Esophagus (tissue), 2 donors: ENCODE measurements around the gene TSSC4. TPM values are rescaled to one million over a fixed set of nuclear protein-coding genes. Genes with fewer than 3 reads are reported as not detected.

ENCODE experiments used
- H3K27ac ChIP-seq, 2 donors: one replicate each; pipeline ENCODE4 v1.5.1; 2013; ENCODE audit warnings: low read depth in 2 of 2, mild to moderate bottlenecking in 2 of 2, inconsistent platforms in 1 of 2, low read length in 1 of 2, moderate library complexity in 1 of 2
- H3K27me3 ChIP-seq, 2 donors: one replicate each; pipeline ENCODE4 v1.6.1; 2013; ENCODE audit warnings: low read length in 2 of 2, control low read depth in 1 of 2, mild to moderate bottlenecking in 1 of 2; ENCODE audit not compliant: insufficient read depth in 2 of 2, control insufficient read depth in 1 of 2
- H3K36me3 ChIP-seq, 2 donors: one replicate each; pipeline ENCODE4 v1.6.1; 2013; ENCODE audit warnings: low read length in 1 of 2; ENCODE audit not compliant: control insufficient read depth in 2 of 2, insufficient read depth in 2 of 2
- H3K4me1 ChIP-seq, 2 donors: one replicate each; pipeline ENCODE4 v1.6.1; 2013; ENCODE audit warnings: low read length in 1 of 2; ENCODE audit not compliant: control insufficient read depth in 2 of 2, insufficient read depth in 2 of 2
- H3K4me3 ChIP-seq, 2 donors: one replicate each; pipeline ENCODE4 v1.5.1; 2013; ENCODE audit warnings: low read length in 2 of 2, mild to moderate bottlenecking in 2 of 2, low read depth in 1 of 2, moderate library complexity in 1 of 2
- H3K9me3 ChIP-seq, 2 donors: one replicate each; pipeline ENCODE4 v1.6.1; 2013; ENCODE audit warnings: mild to moderate bottlenecking in 2 of 2, low read depth in 1 of 2, low read length in 1 of 2, moderate library complexity in 1 of 2; ENCODE audit not compliant: control insufficient read depth in 2 of 2, insufficient read depth in 1 of 2
- WGBS, 2 donors: extraction: QIAGEN DNeasy Blood & Tissue Kit; methylation state at CpG; one replicate each; pipeline ENCODE4 v1.1.7; 2013; 5-methylcytosine and 5-hydroxymethylcytosine counted together
- polyA plus RNA-seq, 2 donors: library from polyadenylated mRNA; stranded (reverse); fragments of 200-250 nt; gene quantifications; one replicate each; pipeline ENCODE4 v1.2.3, GENCODE V29; 2013
- donor health status: healthy with polysubstance abuse.
- donor health status: Bipolar disorder and iron deficiency.

TSSC4 gene
- polyA plus RNA-seq, 2 donors: 29.5 to 34.6 TPM

- WGBS, 2 donors: 88 to 89% methylated on average over 26 of the region's 26 CpGs
- Histone ChIP-seq H3K4me3 (no peak overlapping the region), H3K4me1 (peaks cover 0 to 7% of the 10 kb centered on the region in 2 donors), H3K36me3 (peaks cover 0 to 40% of the 10 kb centered on the region in 2 donors), H3K27ac (no peak overlapping the region), H3K9me3 (no peaks in the 10 kb centered on the region), H3K27me3 (no peaks in the 10 kb centered on the region)
Observed at GRCh38 chr11:2396471-2396870, 4.1 kb upstream of the TSSC4 start.

- Histone ChIP-seq H3K36me3 (peaks cover 0 to 36% of the 10 kb centered on the region in 2 donors), H3K4me1 (peaks cover 0 to 12% of the 10 kb centered on the region in 2 donors), H3K9me3 (no peaks in the 10 kb centered on the region), H3K27ac (no peak overlapping the region), H3K4me3 (no peak overlapping the region), H3K27me3 (no peaks in the 10 kb centered on the region)
- WGBS, 2 donors: 91 to 93% methylated on average over 12 of the region's 12 CpGs
Observed at GRCh38 chr11:2397005-2397404, 3.5 kb upstream of the TSSC4 start.

GRCh38 chr11:2398664-2399355, 1.7 kb upstream of the TSSC4 start:
- Histone ChIP-seq H3K4me1 (peaks cover 0 to 11% of the 10 kb centered on the region in 2 donors), H3K27ac (peak overlapping the region; percentile 91 to 99), H3K4me3 (no peak overlapping the region), H3K9me3 (no peaks in the 10 kb centered on the region), H3K36me3 (peaks cover 6 to 50% of the 10 kb centered on the region in 2 donors), H3K27me3 (no peaks in the 10 kb centered on the region)
- WGBS, 2 donors: 54 to 55% methylated on average over 7 of the region's 7 CpGs

GRCh38 chr11:2399488-2400068, 972 bp upstream of the TSSC4 start:
- Histone ChIP-seq H3K9me3 (no peaks in the 10 kb centered on the region), H3K27ac (peak overlapping the region; percentile 91 to 99), H3K4me3 (peak overlapping the region; percentile 55 to 88), H3K4me1 (peaks cover 0 to 11% of the 10 kb centered on the region in 2 donors), H3K27me3 (no peaks in the 10 kb centered on the region), H3K36me3 (peaks cover 6 to 45% of the 10 kb centered on the region in 2 donors)
- WGBS, 2 donors: 9 to 10% methylated on average over 21 to 23 of the region's 23 CpGs

- H3K9me3 ChIP-seq: no peaks in the 10 kb centered on the region
- H3K36me3 ChIP-seq: peaks cover 6 to 33% of the 10 kb centered on the region in 2 donors
Observed at GRCh38 chr11:2400762-2401435, 349 bp downstream of the TSSC4 start.

GRCh38 chr11:2401436-2401984, 960 bp downstream of the TSSC4 start:
- Histone ChIP-seq H3K27ac (peak overlapping the region; percentile 89 to 94), H3K36me3 (peaks cover 6 to 27% of the 10 kb centered on the region in 2 donors), H3K27me3 (no peaks in the 10 kb centered on the region), H3K4me1 (peaks cover 0 to 11% of the 10 kb centered on the region in 2 donors), H3K9me3 (no peaks in the 10 kb centered on the region), H3K4me3 (peak overlapping the region; percentile 91 to 97)
- 30 to 35% methylated on average over 12 of the region's 12 CpGs for WGBS, 2 donors

More at GRCh38 chr11:2400762-2401435, 349 bp downstream of the TSSC4 start:
- H3K27ac ChIP-seq: peak overlapping the region; percentile 89 to 94
- no peaks in the 10 kb centered on the region for H3K27me3 ChIP-seq
- peak overlapping the region; percentile 91 to 97 for H3K4me3 ChIP-seq
- H3K4me1 ChIP-seq: peaks cover 0 to 11% of the 10 kb centered on the region in 2 donors
- WGBS, 2 donors: 0 to 1% methylated on average over 55 of the region's 55 CpGs

- peaks cover 3 to 12% of the 10 kb centered on the region in 2 donors for H3K4me1 ChIP-seq
- H3K27me3 ChIP-seq: no peaks in the 10 kb centered on the region
- H3K9me3 ChIP-seq: no peaks in the 10 kb centered on the region
- peaks cover 6 to 24% of the 10 kb centered on the region in 2 donors for H3K36me3 ChIP-seq
- WGBS, 2 donors: 87% methylated on average over 13 of the region's 13 CpGs
- H3K27ac ChIP-seq: no peak overlapping the region
- H3K4me3 ChIP-seq: no peak overlapping the region
Observed at GRCh38 chr11:2402106-2402505, 1.6 kb downstream of the TSSC4 start.

GRCh38 chr11:2402890-2403645, 2.5 kb downstream of the TSSC4 start:
- Histone ChIP-seq H3K27me3 (no peaks in the 10 kb centered on the region), H3K36me3 (peaks cover 6 to 22% of the 10 kb centered on the region in 2 donors), H3K9me3 (no peaks in the 10 kb centered on the region), H3K27ac (no peak overlapping the region), H3K4me3 (no peak overlapping the region), H3K4me1 (peaks cover 8 to 14% of the 10 kb centered on the region in 2 donors)
- 86 to 87% methylated on average over 29 to 31 of the region's 31 CpGs for WGBS, 2 donors

GRCh38 chr11:2404735-2405196, 4.2 kb downstream of the TSSC4 start:
- 67 to 72% methylated on average over 12 of the region's 12 CpGs for WGBS, 2 donors
- H3K4me3 ChIP-seq: no peak overlapping the region
- H3K27me3 ChIP-seq: no peaks in the 10 kb centered on the region
- peaks cover 0 to 2% of the 10 kb centered on the region in 2 donors for H3K9me3 ChIP-seq
- peaks cover 6 to 22% of the 10 kb centered on the region in 2 donors for H3K36me3 ChIP-seq
- H3K4me1 ChIP-seq: peaks cover 8 to 14% of the 10 kb centered on the region in 2 donors
- no peak overlapping the region for H3K27ac ChIP-seq
